Neural crest cell (in vitro differentiated cells): ENCODE results near the gene AGPAT1. TPM values are rescaled to one million over a fixed set of nuclear protein-coding genes. Genes with fewer than 3 reads are reported as not detected.
A peak's percentile ranks its signal among the peaks of the same experiment; 100 is the strongest.

Experiments
- DNase-seq: peaks from one replicate; pipeline ENCODE4 v3.0.0; 2021; ENCODE audit warnings: low read depth, mixed read lengths, low spot score
- H3K27ac Mint-ChIP-seq: one replicate; pipeline ENCODE4 v1.8.0; 2021; ENCODE audit warnings: mild to moderate bottlenecking, mixed read lengths; ENCODE audit not compliant: unreplicated experiment
- H3K27me3 Mint-ChIP-seq: 2 replicates; pipeline ENCODE4 v1.8.0; 2021; ENCODE audit warnings: low read depth, mild to moderate bottlenecking, mixed read lengths
- H3K36me3 Mint-ChIP-seq: 2 replicates; pipeline ENCODE4 v1.8.0; 2021; ENCODE audit warnings: low read depth, mild to moderate bottlenecking, mixed read lengths
- H3K4me1 Mint-ChIP-seq: 2 replicates; pipeline ENCODE4 v1.8.0; 2021; ENCODE audit warnings: mixed read lengths
- H3K4me3 Mint-ChIP-seq: one replicate; pipeline ENCODE4 v1.8.0; 2021; ENCODE audit warnings: mild to moderate bottlenecking, mixed read lengths
- H3K9me3 Mint-ChIP-seq: 2 replicates; pipeline ENCODE4 v1.8.0; 2021; ENCODE audit warnings: mixed read lengths
- CTCF ChIP-seq: fragments of 200-600 bp; sonication (generic); conservative IDR thresholded peaks from 2 replicates; pipeline ENCODE4 v1.5.0; 2021; ENCODE audit warnings: antibody characterized with exemption, mild to moderate bottlenecking
- total RNA-seq: library from RNA; stranded (reverse); gene quantifications from 2 replicates; pipeline ENCODE4 v1.2.1, GENCODE V29; 2021

Gene AGPAT1
- total RNA-seq, 1 donor from 2014 or later = 88.9 TPM

- peak; percentile 67 for TF ChIP-seq CTCF
- H3K4me1 Mint-ChIP-seq = peaks cover 46% of the 10 kb centered on the region
- H3K9me3 Mint-ChIP-seq = no peaks in the 10 kb centered on the region
- H3K4me3 Mint-ChIP-seq = peak overlapping the region; percentile 100
- H3K27me3 Mint-ChIP-seq = no peaks in the 10 kb centered on the region
- peak; percentile 41 for DNase-seq
- peaks cover 14% of the 10 kb centered on the region for H3K36me3 Mint-ChIP-seq
- H3K27ac Mint-ChIP-seq = peak overlapping the region; percentile 100
These were observed 21.2 kb downstream of the AGPAT1 start for GRCh38 chr6:32154514-32155161.

- peak; percentile 80 for DNase-seq
- peak within 1 kb of the TSS; percentile 100 for H3K27ac Mint-ChIP-seq
- H3K9me3 Mint-ChIP-seq = no peaks in the 10 kb centered on the region
- peaks cover 15% of the 10 kb centered on the region for H3K36me3 Mint-ChIP-seq
- TF ChIP-seq CTCF = peak; percentile 47
- no peaks in the 10 kb centered on the region for H3K27me3 Mint-ChIP-seq
- H3K4me3 Mint-ChIP-seq = peak within 1 kb of the TSS; percentile 100
- peaks cover 46% of the 10 kb centered on the region for H3K4me1 Mint-ChIP-seq
These were observed 22.0 kb downstream of the AGPAT1 start, which contains the start of gene PPT2 for GRCh38 chr6:32153564-32154513. Gene PPT2 (plus strand): TSS chr6:32154141. CDS start chr6:32154595, 454 bp downstream.

GRCh38 chr6:32152769-32153563 lies 22.9 kb downstream of the AGPAT1 start:
- H3K9me3 Mint-ChIP-seq = no peaks in the 10 kb centered on the region
- H3K27me3 Mint-ChIP-seq = no peaks in the 10 kb centered on the region
- H3K4me3 Mint-ChIP-seq = peak overlapping the region; percentile 100
- H3K4me1 Mint-ChIP-seq = peaks cover 47% of the 10 kb centered on the region
- TF ChIP-seq CTCF = no peak
- peaks cover 10% of the 10 kb centered on the region for H3K36me3 Mint-ChIP-seq
- H3K27ac Mint-ChIP-seq = peak overlapping the region; percentile 97
- peak; percentile 32 for DNase-seq

- DNase-seq = no peak
- no peak for TF ChIP-seq CTCF
- H3K27ac Mint-ChIP-seq = peak within 1 kb of the TSS; percentile 97
- no peaks in the 10 kb centered on the region for H3K27me3 Mint-ChIP-seq
- H3K4me3 Mint-ChIP-seq = peak within 1 kb of the TSS; percentile 100
- peaks cover 53% of the 10 kb centered on the region for H3K4me1 Mint-ChIP-seq
- H3K9me3 Mint-ChIP-seq = no peaks in the 10 kb centered on the region
- H3K36me3 Mint-ChIP-seq = peaks cover 3% of the 10 kb centered on the region
These were observed 23.8 kb downstream of the AGPAT1 start, which contains the start of gene PRRT1 for GRCh38 chr6:32151863-32152768. Gene PRRT1 (minus strand): TSS chr6:32151939. CDS start chr6:32151827, 112 bp downstream.
